ENCODE results near the gene KLHL25. TPM values are rescaled to one million over a fixed set of nuclear protein-coding genes. Genes with fewer than 3 reads are reported as not detected.

The KLHL25 gene
- total RNA-seq, 1 donor, result 4.3 TPM

DNA sequence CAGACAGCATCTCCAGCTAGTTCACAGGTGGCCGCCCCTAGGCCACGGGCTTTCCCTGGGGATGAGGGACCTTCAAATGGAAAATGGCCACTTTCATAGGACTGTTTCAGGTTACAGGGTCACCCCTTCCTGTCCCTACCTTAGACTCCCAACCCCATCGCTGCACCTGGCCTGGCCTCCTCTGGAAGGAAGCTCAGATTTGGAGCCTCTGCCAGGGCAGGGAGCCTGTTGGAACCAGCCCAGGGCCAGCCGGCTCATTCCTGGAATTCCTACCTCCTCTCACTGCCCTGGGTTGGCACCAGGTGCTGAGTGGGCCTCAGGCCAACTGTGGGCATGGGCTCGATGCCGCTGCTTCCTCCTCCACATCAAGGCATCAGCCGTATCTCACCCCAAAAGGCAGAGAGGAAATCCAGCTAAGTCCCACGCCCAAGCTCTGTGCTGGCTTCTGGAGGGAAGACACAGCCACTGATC is 42.2 kb downstream of the KLHL25 start:
- H3K4me3 ChIP-seq (ENCODE audit: low read depth, low read length), result no peak overlapping the region
- no peak for DNase-seq (ENCODE audit: low read depth)
- TF ChIP-seq, protein P1, sequence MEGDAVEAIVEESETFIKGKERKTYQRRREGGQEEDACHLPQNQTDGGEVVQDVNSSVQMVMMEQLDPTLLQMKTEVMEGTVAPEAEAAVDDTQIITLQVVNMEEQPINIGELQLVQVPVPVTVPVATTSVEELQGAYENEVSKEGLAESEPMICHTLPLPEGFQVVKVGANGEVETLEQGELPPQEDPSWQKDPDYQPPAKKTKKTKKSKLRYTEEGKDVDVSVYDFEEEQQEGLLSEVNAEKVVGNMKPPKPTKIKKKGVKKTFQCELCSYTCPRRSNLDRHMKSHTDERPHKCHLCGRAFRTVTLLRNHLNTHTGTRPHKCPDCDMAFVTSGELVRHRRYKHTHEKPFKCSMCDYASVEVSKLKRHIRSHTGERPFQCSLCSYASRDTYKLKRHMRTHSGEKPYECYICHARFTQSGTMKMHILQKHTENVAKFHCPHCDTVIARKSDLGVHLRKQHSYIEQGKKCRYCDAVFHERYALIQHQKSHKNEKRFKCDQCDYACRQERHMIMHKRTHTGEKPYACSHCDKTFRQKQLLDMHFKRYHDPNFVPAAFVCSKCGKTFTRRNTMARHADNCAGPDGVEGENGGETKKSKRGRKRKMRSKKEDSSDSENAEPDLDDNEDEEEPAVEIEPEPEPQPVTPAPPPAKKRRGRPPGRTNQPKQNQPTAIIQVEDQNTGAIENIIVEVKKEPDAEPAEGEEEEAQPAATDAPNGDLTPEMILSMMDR (IDR thresholded peaks at IDR 0.05; ENCODE audit: insufficient read depth, low read depth, low read length), result no peak

DNA sequence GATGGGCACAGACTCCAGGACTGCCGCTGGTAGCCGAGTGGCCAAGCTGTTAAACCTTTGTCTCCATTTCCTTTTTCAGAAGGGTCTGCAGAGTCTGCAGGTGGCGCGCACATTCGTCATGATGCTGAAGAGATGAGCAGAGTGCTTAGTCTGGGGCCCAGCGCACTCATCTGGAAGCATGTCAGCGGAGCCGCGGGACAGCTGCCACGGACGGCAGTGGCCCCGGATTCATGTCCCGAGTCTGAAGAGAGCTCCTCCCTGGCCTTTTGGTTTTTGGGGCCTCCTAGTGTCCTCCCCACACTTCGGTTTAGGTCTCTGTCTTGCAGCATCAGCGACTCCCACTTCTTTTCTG is 42.6 kb downstream of the KLHL25 start:
- H3K4me3 ChIP-seq (ENCODE audit: low read depth, low read length), result no peak overlapping the region
- DNase-seq (ENCODE audit: low read depth), result no peak
- TF ChIP-seq, protein P1 (IDR thresholded peaks at IDR 0.05; ENCODE audit: insufficient read depth, low read depth, low read length), result no peak

DNA sequence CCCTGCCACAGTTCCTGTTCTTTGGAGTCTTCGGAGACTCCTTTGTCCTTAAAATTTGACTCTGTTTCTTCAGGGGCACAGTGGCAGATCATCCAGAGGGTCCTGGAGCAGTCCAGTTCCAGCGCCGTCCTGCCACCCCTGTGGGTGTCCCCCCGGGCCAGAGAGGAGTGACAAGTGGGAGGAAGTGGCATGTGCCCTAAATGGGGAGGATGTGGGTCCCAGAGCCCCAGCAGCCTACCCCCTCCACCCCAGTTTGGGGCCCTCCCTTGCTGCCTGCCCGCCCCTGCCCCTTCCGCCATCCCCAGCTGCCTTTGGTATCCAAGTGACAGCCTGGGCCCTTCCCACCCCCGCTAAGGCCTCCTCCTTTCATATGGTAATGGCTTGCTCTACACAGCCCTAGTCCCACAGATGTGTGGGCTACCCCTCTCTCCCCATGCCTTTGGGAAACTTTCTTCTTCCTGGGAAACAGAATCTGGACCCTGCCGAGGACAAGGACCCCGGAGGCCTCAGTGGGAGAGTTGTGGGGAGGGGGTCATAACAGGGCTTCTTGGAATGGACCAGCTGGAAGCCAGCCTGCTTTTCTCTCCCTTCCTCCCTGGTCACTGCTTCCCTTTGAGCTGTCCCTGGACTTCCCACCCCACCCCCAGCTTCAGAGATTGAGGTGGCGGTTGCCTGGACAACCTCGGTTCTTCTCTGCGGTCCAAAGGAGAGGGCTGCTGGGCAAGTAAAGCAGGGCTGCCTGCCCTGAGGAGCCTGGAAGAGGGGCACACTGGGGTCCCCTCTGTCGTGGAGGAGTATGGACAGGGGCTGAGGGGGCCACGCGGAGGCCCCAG is 43.2 kb downstream of the KLHL25 start:
- H3K4me3 ChIP-seq (ENCODE audit: low read depth, low read length), result no peak overlapping the region
- no peak for DNase-seq (ENCODE audit: low read depth)
- TF ChIP-seq, protein P1 (IDR thresholded peaks at IDR 0.05; ENCODE audit: insufficient read depth, low read depth, low read length), result no peak

DNA sequence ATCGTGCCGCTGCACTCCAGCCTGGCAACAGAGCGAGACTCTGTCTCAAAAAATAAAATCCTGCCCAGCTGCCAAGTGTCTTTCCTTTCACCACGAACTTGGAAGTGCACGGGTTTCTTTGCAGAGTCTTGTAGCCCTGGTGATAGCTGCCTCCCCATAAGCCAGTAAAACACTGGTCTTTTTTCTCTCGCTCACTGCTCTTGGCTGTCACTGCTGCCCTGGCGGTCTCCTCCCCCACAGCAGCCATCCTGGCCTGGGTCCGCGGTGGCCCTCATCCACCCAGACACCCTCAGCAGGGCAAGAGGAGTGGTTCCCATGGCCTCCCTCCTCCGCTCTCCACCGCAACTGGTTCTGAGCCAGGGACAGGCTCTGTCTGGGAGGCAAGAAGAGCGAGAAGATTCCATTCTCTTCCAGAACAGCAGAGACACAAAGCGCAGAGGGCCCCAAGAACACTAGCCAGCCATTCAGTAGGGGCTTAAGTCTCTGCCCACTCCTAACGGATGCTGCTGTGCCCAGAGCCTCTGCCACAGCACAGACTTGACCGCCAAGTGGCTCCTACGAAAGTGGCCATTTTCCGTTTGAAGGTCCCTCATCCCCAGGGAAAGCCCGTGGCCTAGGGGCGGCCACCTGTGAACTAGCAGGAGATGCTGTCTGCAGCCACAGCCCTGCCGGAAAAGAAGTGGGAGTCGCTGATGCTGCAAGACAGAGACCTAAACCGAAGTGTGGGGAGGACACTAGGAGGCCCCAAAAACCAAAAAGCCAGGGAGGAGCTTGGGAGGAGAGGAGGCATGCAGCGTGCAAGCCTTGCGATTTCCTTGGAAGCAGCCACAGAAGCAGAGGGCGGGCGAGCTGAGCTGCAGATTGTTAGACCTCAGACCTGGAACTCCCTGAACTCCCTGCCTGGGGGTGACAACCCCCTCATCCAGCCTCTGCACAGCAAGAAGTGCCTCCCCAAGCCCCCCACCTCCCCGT is 44.1 kb downstream of the KLHL25 start:
- H3K4me3 ChIP-seq (ENCODE audit: low read depth, low read length), result no peak overlapping the region
- peak; percentile 64 for DNase-seq (ENCODE audit: low read depth)
- TF ChIP-seq, protein P1 (IDR thresholded peaks at IDR 0.05; ENCODE audit: insufficient read depth, low read depth, low read length), result no peak

DNA sequence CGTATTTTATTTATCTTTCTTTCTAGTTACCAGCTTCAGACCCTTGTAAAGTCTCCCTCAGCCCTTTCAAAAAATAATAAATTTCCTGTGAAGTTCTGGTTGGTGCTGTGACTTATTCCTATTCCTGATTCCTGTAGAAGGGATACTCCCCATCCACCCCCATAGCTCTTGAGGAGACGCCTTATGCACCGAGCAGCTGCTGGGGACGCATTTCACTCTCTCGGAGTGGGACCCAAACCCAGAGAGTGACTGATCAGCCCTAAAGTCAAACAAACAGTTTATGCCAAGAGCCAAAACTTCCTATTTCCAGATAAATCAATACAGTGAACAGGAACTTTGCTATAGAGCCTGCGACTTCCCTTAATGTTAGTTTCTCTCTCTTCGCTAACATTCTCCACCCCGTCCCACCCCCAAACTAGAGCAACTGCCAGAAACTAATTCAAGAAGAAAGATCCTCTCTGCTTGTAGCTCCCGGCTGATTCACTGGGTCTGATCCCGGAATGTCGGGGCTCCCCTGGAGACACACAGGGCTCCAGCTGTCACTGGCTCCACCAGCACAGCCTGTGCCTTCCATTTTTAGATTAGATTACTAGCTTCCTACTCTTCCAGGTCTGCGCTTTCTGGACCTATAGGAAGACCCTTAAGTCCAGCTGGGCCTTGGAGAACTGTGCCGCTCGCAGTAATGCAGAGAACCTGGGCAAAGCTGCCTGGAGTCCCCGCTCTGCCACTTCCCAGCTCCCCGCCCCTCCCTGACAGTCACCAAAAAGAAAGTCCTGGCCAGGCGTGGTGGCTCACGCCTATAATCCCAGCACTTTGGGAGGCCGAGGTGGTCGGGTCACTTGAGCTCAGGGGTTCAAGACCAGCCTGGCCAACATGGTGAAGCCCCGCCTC is 45.2 kb downstream of the KLHL25 start:
- DNase-seq (ENCODE audit: low read depth), result no peak
- TF ChIP-seq, protein P1 (IDR thresholded peaks at IDR 0.05; ENCODE audit: insufficient read depth, low read depth, low read length), result no peak
- no peak overlapping the region for H3K4me3 ChIP-seq (ENCODE audit: low read depth, low read length)

DNA sequence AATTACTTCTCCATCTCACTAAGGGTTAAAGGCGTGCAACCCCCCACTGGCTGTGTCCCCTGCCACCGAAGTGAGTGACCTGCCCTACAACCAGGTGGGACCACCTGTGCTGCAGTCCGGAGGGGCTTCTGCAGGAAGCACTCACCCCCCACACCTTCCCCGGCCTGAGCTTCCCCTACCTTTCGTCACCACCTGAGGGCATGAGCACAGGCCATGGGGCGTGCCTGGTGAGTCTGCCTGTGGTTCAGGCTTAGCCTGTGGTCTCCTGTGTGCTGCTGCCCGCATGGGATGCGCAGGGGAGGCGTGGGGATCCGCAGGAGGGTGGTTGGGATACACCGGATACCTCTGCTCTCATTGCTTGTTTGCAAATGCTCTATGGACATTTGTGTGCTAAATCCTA is 46.0 kb downstream of the KLHL25 start:
- no peak overlapping the region for H3K4me3 ChIP-seq (ENCODE audit: low read depth, low read length)
- no peak for DNase-seq (ENCODE audit: low read depth)
- TF ChIP-seq, protein P1 (IDR thresholded peaks at IDR 0.05; ENCODE audit: insufficient read depth, low read depth, low read length), result no peak
